ENCODE data around the gene MAPK8IP1. TPM values are rescaled to one million over a fixed set of nuclear protein-coding genes. Genes with fewer than 3 reads are reported as not detected.
"Not testable (repeated sequence)": the region's sequence is repeated elsewhere in the genome, so short reads cannot be mapped to it uniquely, and the experiment has no call there.

Gene MAPK8IP1
- total RNA-seq, 4 donors from 2014 or later, result 1.9 to 11.1 (median 2.6) TPM

DNA sequence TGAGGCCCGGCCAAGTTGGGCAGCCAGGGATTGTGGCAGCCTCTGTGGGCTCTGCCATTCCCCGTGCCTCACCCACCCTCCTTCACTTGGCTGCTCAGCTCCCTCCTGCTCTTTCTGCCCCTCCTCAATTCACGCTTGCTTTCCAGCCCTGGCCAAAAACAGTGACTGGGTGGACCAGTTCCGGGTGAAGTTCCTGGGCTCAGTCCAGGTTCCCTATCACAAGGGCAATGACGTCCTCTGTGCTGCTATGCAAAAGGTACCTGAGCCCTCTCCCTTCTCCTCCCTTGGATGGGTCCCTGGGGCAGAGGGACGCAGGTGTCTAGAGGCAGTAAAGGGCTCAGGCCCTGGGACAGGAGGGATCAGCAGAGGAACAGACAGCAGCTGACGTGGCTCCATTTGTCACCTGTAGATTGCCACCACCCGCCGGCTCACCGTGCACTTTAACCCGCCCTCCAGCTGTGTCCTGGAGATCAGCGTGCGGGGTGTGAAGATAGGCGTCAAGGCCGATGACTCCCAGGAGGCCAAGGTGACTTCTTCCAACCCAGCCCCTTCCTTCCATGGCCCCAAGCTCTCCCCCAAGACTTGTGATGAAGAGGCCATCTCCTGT is 19.0 kb downstream of the MAPK8IP1 start:
- Histone ChIP-seq H3K4me3 (no peak overlapping the region), H3K27ac (no peak overlapping the region), H3K9me3 (no peaks in the 10 kb centered on the region), H3K36me3 (no peaks in the 10 kb centered on the region), H3K27me3 (peaks cover 16% of the 10 kb centered on the region), H3K4me1 (peaks cover 3 to 23% (median 13%) of the 10 kb centered on the region in 4 donors)
- in situ Hi-C loops (cut with MboI; ENCODE audit: low pct_ligation_motif_present in 1 of 4, low pct_unique_long_range_greater_than_20kb in 1 of 4, low sequenced_read_pairs in 3 of 4), result no loop called here
- WGBS, 2 donors (ENCODE audit: low coverage in 1 of 2), result 63% methylated on average over 15 of the region's 15 CpGs; no CpG with 5 or more reads in 1 of the 2 donors
- TF ChIP-seq EP300 (IDR thresholded peaks at IDR 0.05; ENCODE audit: low read depth) (no peak), POLR2AphosphoS5 (IDR thresholded peaks at IDR 0.05) (no peak), POLR2A (IDR thresholded peaks at IDR 0.05) (no peak)
- TF ChIP-seq, protein P1, sequence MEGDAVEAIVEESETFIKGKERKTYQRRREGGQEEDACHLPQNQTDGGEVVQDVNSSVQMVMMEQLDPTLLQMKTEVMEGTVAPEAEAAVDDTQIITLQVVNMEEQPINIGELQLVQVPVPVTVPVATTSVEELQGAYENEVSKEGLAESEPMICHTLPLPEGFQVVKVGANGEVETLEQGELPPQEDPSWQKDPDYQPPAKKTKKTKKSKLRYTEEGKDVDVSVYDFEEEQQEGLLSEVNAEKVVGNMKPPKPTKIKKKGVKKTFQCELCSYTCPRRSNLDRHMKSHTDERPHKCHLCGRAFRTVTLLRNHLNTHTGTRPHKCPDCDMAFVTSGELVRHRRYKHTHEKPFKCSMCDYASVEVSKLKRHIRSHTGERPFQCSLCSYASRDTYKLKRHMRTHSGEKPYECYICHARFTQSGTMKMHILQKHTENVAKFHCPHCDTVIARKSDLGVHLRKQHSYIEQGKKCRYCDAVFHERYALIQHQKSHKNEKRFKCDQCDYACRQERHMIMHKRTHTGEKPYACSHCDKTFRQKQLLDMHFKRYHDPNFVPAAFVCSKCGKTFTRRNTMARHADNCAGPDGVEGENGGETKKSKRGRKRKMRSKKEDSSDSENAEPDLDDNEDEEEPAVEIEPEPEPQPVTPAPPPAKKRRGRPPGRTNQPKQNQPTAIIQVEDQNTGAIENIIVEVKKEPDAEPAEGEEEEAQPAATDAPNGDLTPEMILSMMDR (IDR thresholded peaks at IDR 0.05), result no peak
- DNase-seq, result no peak
- intact Hi-C loops (cut with DNase I; ENCODE audit: low total_unique reads), result no loop called here

DNA sequence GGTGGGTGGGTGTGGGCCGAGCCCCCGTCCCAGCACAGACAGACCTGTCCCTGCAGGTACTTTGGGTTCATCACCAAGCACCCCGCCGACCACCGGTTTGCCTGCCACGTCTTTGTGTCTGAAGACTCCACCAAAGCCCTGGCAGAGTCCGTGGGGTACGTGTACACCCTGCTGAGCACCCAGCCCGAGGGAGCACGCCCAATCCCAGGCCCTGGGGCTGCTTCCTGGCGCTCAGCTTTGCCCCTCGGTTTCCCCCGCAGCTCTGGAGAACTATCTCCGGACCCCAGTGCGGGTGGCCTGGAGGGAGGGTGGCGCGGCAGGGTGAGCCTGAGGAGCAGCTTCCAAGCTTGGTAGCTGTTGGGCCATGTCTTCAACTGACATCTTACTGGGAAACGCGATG is 19.6 kb downstream of the MAPK8IP1 start:
- in situ Hi-C loops (cut with MboI; ENCODE audit: low pct_ligation_motif_present in 1 of 4, low pct_unique_long_range_greater_than_20kb in 1 of 4, low sequenced_read_pairs in 3 of 4), result no loop called here
- 97 to 100% methylated on average over 3 to 19 of the region's 19 CpGs for WGBS, 2 donors (ENCODE audit: low coverage in 1 of 2)
- no peak for DNase-seq
- intact Hi-C loops (cut with DNase I; ENCODE audit: low total_unique reads), result no loop called here
- no peak for TF ChIP-seq POLR2A (IDR thresholded peaks at IDR 0.05)
- TF ChIP-seq EP300 (IDR thresholded peaks at IDR 0.05; ENCODE audit: low read depth), result no peak
- TF ChIP-seq, protein P1 (IDR thresholded peaks at IDR 0.05), result no peak
- TF ChIP-seq POLR2AphosphoS5 (IDR thresholded peaks at IDR 0.05), result no peak
- peaks cover 11% of the 10 kb centered on the region for H3K27me3 ChIP-seq
- no peaks in the 10 kb centered on the region for H3K9me3 ChIP-seq
- H3K27ac ChIP-seq, result no peak overlapping the region
- peaks cover 3 to 19% (median 9%) of the 10 kb centered on the region in 4 donors for H3K4me1 ChIP-seq
- H3K4me3 ChIP-seq, result no peak overlapping the region
- no peaks in the 10 kb centered on the region for H3K36me3 ChIP-seq

DNA sequence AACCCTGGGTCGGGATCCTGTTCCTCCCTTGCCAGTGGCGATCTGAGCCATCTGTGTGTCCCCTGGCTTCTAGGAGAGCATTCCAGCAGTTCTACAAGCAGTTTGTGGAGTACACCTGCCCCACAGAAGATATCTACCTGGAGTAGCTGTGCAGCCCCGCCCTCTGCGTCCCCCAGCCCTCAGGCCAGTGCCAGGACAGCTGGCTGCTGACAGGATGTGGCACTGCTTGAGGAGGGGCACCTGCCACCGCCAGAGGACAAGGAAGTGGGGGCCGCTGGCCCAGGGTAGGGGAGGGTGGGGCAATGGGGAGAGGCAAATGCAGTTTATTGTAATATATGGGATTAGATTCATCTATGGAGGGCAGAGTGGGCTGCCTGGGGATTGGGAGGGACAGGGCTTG is 20.1 kb downstream of the MAPK8IP1 start:
- H3K27ac ChIP-seq; DNase-seq; H3K4me3 ChIP-seq; H3K36me3 ChIP-seq; H3K9me3 ChIP-seq; H3K27me3 ChIP-seq; in situ Hi-C loops (cut with MboI; ENCODE audit: low pct_ligation_motif_present in 1 of 4, low pct_unique_long_range_greater_than_20kb in 1 of 4, low sequenced_read_pairs in 3 of 4); intact Hi-C loops (cut with DNase I; ENCODE audit: low total_unique reads): not testable (repeated sequence)
- 52% methylated on average over 6 of the region's 6 CpGs; no CpG with 5 or more reads in 1 of the 2 donors for WGBS, 2 donors (ENCODE audit: low coverage in 1 of 2)
- H3K4me1 ChIP-seq, result peaks cover under 1 to 15% (median 6%) of the 10 kb centered on the region in 4 donors

DNA sequence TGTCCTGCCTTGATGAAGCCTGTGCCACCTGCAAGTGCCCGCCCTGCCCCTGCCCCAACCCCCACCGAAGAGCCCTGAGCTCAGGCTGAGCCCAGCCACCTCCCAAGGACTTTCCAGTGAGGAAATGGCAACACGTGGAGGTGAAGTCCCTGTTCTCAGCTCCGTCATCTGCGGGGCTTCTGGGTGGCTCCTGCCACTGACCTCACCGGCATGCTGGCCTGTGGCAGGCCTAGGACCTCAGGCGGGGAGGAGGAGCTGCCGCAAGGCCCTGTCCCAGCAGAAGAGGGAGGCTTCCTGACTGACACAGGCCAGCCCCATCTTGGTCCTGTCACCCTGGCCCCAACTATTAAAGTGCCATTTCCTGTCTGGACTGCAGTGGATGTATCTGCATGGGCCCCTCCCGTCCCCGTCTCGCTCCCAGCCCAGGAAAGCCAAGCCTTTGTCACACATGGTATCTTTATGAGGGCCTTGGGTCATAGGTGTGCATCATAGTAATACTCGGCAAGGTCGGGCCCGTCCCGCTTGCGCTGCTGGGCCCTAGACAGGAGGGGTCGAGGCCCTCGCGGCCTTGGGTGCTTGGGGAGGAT is 20.7 kb downstream of the MAPK8IP1 start:
- intact Hi-C loops (cut with DNase I; ENCODE audit: low total_unique reads), result no loop called here
- peak; percentile 41 for DNase-seq
- H3K27me3 ChIP-seq, result peaks cover under 1% of the 10 kb centered on the region
- WGBS, 2 donors (ENCODE audit: low coverage in 1 of 2), result 43% methylated on average over 16 of the region's 19 CpGs; no CpG with 5 or more reads in 1 of the 2 donors
- H3K4me3 ChIP-seq, result no peak overlapping the region
- in situ Hi-C loops (cut with MboI; ENCODE audit: low pct_ligation_motif_present in 1 of 4, low pct_unique_long_range_greater_than_20kb in 1 of 4, low sequenced_read_pairs in 3 of 4), result no loop called here
- peak in 1 of 3 donors; percentile 32 for TF ChIP-seq POLR2AphosphoS5 (IDR thresholded peaks at IDR 0.05)
- no peak for TF ChIP-seq POLR2A (IDR thresholded peaks at IDR 0.05)
- TF ChIP-seq, protein P1 (IDR thresholded peaks at IDR 0.05), result no peak
- H3K4me1 ChIP-seq, result peaks cover 0 to 9% (median 2%) of the 10 kb centered on the region in 4 donors
- H3K9me3 ChIP-seq, result no peaks in the 10 kb centered on the region
- H3K27ac ChIP-seq, result no peak overlapping the region
- H3K36me3 ChIP-seq, result peaks cover 0 to 1% (median 0%) of the 10 kb centered on the region in 4 donors

Data from transverse colon (tissue), 4 donors.